ENCODE data around the gene ZNF688.
"Not testable (repeated sequence)": the region's sequence is repeated elsewhere in the genome, so short reads cannot be mapped to it uniquely, and the experiment has no call there.

ZNF688 gene

GRCh38 chr16:30571445-30572322 is at the start of gene ZNF688:
Gene ZNF688, minus strand, starts transcription at chr16:30571714. Its CDS starts 85 bp downstream, at chr16:30571629.
- DNase-seq (ENCODE audit: low read depth), result peak; percentile 92

DNA sequence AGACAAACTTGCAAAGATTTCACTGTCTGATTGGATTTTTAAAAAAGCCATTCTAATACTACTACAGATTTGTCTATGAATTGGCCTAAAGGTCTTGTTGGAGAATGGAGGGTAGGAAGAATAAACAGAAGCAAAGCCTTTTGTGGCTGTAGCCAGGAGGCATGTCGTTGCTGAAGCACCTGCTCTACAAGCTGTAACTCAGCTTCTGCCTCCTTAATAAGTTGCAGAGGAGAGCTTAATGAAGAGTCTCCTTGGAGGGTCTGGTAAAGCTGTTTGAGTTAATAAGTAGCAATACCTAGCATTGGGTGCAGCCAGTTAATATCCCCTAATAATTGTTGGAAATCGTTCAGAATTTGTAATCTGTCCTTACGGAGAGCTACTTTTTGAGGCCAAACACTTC is 48.7 kb upstream of the ZNF688 start:
- DNase-seq (ENCODE audit: low read depth), result no peak

DNA sequence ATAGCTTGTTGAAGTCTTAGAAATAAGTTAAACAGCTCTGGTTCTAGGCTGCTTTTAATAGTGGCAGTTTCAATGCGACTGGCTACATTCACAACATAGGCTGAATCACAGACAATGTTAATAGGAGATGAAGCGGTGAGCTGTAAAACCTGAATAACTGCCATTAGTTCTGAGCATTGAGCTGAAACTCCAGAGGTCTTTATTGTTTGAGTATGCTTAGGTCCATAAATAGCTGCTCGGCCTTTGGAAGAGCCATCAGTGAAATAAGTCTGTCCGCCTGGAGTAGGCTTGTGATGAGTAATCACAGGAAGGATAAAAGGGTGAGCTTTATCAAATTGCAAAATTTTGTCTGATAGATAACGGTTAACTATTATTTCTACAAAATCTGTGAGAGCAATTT is 48.1 kb upstream of the ZNF688 start:
- no peak for DNase-seq (ENCODE audit: low read depth)

- DNase-seq (ENCODE audit: low read depth), result no peak
These were observed 47.7 kb upstream of the ZNF688 start for GRCh38 chr16:30619202-30619601.

DNA sequence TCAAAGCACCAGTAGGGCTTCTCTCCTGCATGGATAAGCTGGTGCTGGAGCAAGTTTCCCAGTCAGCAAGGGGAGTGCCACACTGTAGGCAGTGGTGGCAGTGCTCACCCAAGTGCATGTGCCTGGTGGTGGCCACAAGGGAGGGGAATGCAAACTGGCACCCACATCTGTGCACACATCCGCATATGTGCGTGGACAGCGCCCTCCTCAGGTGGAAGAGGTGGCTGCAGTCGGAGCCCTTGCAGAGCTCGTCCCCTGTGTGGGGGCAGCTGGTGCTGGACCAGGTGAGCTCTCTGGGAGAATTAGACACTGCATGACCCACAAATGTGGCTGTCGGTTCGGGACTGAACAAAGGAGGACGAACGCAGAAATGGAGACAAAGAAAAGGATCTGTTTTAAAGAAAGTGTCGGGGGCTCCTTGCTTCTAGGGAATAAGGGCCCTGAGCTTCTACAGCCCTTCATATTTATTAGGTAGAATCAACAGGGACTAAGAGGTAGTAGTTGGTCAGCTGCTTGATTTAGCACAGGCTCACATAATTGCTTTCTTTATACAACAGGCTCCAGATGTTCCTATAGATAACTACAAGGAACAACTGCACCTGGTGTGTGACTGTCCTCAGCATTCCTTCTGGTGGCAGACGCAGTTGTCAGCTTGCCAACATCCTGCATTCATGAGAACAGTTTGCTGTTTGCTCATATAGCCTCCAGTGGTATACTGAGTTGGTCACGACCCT is 44.0 kb upstream of the ZNF688 start:
- DNase-seq (ENCODE audit: low read depth), result peak; percentile 58

DNA sequence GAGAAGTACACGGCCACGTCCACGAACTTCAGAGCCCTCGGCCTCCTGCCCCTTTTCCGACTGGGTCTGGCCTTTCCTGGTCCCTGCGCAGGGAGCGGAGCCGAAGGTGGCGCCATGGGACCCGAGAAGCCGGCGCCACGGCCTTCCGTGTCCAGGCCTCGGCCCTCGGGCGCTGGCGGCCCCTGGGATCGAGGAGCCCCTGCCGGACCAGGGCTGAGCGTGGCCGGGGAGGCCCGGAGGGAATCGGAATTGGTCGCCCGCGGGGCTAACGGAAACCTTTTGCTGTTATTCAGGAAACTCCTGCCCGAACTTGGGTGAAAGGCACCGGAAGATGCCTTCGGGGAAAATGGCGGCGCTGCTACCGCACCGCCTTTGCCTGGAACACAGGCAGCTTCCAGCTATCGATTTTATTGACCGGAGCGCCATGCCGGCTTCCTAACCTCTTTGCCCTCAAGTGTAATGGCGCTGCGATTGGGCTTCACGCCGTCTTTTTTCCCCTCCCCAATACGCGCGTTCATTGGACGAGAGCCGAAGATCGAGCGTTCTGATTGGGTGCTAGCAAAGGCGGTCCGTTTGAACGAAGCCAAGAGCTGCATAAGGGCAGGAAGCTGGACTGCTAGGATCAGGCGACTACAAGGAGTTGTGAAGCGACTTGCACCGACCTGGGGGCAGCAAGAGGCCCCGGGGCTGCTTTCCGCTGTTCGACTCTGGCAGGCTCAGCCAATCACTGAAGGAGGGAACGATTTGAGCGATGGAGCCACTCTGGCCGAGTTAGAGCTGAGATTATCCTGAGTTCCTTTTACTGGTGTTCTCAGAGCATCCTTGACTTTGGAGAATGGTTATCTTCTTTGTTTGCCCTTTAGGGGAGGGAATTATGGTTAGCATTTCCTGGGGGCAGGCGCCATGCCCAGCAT is 38.7 kb upstream of the ZNF688 start, which contains the start of gene ZNF689:
Gene ZNF689, minus strand, starts transcription at position 464 of the 914 bp plus-strand sequence. Its CDS starts 348 bp downstream, at position 116.
- peak; percentile 94 for DNase-seq (ENCODE audit: low read depth)

- no peak for DNase-seq (ENCODE audit: low read depth)
These were observed 37.8 kb upstream of the ZNF688 start for GRCh38 chr16:30609002-30609925.

DNA sequence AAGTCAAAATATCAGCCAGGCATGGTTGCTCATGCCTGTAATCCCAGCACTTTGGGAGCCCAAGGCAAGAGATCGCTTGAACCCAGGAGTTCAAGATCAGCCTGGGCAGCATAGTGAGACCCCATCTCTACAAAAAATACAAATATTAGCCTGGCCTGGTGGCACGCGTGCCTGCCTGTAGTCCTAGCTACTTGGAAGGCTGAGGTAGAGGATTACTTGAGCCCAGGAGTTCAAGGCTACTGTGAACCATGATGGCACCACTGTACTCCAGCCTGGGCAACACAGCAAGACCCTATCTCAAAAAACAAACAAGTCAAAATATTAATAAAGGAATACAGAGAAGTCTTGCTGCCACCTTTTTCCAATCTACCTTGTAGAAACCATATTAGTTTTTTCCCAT is 34.5 kb upstream of the ZNF688 start:
- no peak for DNase-seq (ENCODE audit: low read depth)

GRCh38 chr16:30605158-30605557 is 33.6 kb upstream of the ZNF688 start:
- no peak for DNase-seq (ENCODE audit: low read depth)

DNA sequence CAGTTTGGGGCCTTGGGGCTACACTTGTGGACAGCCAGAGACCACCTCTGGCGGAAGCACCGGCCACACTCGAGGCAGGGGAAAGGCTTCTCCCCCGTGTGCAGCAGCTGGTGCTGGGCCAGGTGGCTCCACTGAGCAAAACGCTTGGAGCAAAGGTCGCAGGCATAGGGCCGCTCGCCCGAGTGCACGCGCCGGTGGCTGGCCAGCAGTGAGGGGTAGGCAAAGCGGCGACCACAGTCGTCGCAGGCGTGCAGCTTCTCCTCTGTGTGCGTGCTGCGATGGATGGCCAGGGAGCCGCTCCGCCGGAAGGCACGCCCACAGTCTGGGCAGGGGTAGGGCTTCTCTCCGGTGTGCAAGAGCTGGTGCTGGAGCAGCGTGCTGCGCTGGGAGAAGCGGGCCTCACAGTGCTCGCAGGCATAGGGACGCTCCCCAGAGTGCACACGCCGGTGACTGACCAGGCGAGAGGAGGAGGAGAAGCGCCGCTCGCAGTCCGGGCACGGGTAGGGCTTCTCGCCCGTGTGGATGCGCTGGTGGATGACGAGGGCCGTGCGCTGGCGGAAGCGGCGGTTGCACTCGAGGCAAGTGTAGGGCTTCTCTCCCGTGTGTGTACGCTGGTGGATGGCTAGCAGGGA is 32.9 kb upstream of the ZNF688 start:
- no peak for DNase-seq (ENCODE audit: low read depth)

- no peak for DNase-seq (ENCODE audit: low read depth)
These were observed 32.4 kb upstream of the ZNF688 start for GRCh38 chr16:30603945-30604315.

DNA sequence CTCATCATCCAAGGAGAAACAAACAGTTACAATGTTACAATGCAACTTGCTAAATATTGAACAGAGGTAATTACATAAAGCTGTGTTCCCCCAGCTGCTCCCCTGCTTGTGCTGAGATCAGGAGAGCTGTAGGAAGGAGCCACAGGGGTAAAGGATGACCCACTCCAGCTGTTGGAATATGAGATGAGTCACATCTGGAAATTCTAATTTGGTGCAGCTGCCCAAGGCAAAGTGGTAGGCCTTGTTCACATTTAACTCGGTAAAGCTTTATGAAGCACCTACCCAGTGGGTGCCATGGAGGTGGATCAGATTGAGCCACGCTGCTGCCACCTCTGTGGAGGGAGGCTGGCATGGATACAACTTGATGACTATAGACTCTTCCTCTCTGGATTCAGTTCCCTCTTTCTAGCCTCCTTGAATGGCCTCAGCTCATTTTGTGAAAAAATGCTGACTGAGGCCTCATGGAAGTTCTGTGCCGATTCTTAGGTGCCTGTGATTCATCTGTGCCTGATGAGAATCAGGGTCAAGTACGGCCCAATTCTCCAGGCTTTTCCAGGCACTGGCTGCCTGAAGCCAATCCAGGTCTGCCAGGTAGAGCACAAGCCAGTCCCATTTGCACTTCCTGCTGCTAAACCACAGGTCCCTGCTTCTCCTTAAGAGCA is 31.2 kb upstream of the ZNF688 start:
- DNase-seq (ENCODE audit: low read depth), result no peak

DNA sequence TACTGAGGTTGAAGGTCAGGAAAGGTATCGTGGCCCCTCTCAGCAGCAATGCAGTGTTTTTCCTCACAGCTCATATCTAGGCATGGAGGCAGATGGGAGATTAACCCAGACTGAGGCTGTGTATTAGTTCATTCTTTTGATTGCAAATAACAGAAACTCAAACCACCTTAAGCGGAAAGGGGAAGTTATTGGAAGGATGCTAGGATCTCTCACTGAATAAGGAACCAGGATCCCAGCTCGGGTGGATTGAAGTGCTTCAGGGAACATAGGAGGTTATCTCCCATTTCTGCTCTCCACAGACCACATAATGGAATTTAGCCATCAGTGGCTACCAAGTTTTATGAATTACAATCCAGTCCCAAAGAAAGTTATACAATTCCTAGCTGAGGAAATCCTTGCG is 30.5 kb upstream of the ZNF688 start:
- no peak for DNase-seq (ENCODE audit: low read depth)

DNA sequence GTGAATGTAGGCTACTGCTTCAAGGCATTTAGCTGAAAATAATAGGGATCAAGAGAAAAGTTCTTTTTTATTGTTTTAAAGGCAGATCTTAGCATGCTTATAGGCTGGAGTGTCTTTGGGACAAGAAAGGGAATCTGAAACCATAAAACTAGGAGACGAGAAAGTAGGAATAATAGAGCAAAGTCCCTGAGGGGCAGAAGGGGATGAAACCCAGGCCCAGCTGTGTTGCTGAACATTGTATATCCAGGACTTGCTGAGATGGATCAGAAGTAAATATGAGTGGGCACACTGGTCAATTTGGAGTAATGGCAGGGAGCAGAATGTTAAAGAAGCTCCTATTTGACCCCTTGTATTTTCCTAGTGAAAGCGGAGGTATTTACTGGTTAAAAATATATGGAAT is 29.4 kb upstream of the ZNF688 start:
- DNase-seq (ENCODE audit: low read depth), result no peak

- no peak for DNase-seq (ENCODE audit: low read depth)
These were observed 28.7 kb upstream of the ZNF688 start for GRCh38 chr16:30600215-30600614.

DNA sequence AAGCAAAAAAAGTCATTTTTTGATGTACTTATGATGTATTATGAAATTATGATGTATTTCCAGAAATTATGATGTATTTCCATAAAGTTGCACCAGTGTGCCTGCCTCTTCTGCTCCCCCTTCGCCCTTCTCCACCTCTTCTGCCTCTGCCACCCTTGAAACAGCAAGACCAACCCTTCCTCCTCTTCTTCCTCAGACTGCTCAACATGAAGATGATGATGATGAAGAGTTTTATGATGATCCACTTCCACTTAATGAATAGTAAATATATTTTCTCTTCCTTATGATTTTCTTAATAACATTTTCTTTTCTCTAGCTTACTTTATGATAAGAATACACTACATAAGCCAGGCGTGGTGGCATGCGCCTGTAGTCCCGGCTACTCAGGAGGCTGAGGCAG is 21.4 kb upstream of the ZNF688 start:
- no peak for DNase-seq (ENCODE audit: low read depth)

- not testable (repeated sequence) for DNase-seq (ENCODE audit: low read depth)
These were observed 19.4 kb upstream of the ZNF688 start for GRCh38 chr16:30590869-30591268.

GRCh38 chr16:30589582-30589981 is 18.1 kb upstream of the ZNF688 start:
- DNase-seq (ENCODE audit: low read depth), result not testable (repeated sequence)

DNA sequence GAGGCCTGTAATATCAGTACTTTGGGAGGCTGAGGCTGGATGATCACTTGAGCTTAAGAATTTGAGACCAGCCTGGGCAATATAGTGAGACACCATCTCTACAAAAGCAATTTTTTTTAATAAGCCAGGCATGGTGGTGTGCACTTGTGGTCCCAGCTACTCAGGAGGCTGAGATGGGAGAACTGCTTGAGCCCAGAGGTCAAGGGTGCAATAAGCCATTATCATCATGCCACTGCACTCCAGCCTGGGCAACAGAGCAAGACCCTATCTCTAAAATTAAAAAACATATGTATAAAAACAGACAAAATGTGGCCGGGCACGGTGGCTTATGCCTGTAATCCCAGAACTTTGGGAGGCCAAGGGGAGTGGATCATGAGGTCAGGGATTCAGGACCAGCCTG is 17.1 kb upstream of the ZNF688 start:
- no peak for DNase-seq (ENCODE audit: low read depth)

Data from activated T-cell treated with anti-CD3 and anti-CD28 coated beads for 24 hours (primary cell).